Fibroblast of skin of right biceps (primary cell): ENCODE data around the gene TNFAIP3.
"Not testable (repeated sequence)": the region's sequence is repeated elsewhere in the genome, so short reads cannot be mapped to it uniquely, and the experiment has no call there.

Experiments used
- DNase-seq: peaks from one replicate; pipeline ENCODE4 v3.0.0-alpha.2; 2013

The TNFAIP3 gene

GRCh38 chr6:137866914-137867684, at the start of gene TNFAIP3:
TNFAIP3 (plus strand) TSS chr6:137867259; CDS start chr6:137871228, 3,969 bp downstream.
- peak; percentile 93 for DNase-seq

- DNase-seq, result no peak
Observed at GRCh38 chr6:137818440-137818839, 48.6 kb upstream of the TNFAIP3 start.

GRCh38 chr6:137819740-137820139, 47.3 kb upstream of the TNFAIP3 start:
- DNase-seq, result no peak

GRCh38 chr6:137820425-137820824, 46.6 kb upstream of the TNFAIP3 start:
- peak; percentile 54 for DNase-seq

- peak; percentile 50 for DNase-seq
Observed at GRCh38 chr6:137820952-137821351, 46.1 kb upstream of the TNFAIP3 start.

- DNase-seq, result no peak
Observed at GRCh38 chr6:137821491-137821890, 45.6 kb upstream of the TNFAIP3 start.

DNA sequence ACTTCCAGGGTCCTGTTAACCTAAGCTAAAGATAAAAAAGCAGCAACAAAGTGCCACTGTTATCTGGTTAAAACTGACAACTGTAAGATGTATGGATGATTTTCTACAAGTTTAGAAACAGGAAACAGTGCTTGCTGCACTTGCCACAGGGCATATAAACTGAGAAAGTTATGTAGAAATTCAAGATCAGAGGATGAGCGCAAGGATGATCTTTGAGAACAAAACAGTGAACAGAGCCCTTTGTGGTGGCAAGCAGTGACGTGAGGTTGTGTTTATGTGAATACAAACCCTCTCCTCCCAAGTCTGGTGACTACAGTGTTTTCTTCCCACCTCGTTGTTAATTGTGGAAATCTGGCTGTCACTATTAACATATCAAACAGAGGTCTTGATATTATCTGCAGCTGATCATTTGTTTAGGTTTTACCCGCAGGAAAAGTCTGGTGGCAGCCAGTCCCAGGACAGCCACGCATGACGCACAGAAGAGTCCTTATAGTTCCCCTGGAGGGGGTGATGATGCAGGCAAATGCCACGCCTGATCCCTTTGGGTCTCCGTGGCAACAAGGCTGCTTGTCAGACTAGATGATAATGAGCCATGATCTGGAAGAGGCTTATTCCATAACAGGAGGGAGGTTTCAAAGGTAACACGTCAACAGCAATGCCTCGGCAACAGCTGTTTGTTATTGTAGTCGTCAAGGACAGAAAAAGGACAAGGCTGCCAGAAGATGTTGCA, 43.1 kb upstream of the TNFAIP3 start:
- DNase-seq, result peak; percentile 82

- no peak for DNase-seq
Observed at GRCh38 chr6:137824556-137824879, 42.5 kb upstream of the TNFAIP3 start.

DNA sequence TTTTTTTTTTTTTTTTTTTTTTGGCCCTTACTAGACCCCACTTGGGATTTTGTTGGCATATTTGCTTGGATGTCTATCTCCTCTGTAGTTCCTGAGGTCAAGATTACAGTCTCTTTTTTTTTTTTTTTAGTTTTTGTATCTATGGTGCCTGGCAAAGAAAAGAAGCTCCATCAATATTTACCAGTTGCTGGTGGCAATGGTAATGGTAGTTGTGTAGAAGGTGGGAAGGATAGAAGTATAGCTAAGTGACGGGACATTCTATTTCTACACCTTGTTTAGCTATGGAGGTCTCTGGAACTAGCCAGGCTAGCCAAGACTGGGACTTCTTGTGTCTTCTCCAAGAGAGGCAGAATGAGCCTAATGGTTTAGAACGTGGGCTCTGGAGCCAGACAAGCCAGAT, 42.2 kb upstream of the TNFAIP3 start:
- DNase-seq, result no peak

DNA sequence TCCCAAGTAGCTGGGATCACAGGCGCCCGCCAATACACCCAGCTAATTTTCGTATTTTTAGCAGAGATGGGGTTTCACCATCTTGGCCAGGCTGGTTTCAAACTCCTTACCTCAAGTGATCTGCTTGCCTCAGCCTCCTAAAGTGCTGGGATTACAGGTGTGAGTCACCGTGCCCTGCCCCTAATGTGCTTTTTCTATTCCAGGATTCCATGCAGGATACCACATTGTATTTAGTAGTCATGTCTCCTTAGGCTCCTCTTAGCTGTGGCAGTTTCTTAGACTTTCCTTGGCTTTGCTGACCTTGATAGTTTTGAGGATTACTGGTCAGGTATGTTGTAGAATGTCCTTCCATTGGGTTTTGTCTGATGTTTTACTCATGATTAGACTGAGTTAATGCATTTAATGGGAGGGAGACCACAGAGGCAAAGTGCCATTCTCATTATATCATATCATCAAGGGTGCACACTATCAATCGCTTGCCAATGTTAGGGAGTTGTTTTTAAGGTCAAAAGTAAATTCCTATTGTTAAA, 39.6 kb upstream of the TNFAIP3 start:
- peak; percentile 34 for DNase-seq

DNA sequence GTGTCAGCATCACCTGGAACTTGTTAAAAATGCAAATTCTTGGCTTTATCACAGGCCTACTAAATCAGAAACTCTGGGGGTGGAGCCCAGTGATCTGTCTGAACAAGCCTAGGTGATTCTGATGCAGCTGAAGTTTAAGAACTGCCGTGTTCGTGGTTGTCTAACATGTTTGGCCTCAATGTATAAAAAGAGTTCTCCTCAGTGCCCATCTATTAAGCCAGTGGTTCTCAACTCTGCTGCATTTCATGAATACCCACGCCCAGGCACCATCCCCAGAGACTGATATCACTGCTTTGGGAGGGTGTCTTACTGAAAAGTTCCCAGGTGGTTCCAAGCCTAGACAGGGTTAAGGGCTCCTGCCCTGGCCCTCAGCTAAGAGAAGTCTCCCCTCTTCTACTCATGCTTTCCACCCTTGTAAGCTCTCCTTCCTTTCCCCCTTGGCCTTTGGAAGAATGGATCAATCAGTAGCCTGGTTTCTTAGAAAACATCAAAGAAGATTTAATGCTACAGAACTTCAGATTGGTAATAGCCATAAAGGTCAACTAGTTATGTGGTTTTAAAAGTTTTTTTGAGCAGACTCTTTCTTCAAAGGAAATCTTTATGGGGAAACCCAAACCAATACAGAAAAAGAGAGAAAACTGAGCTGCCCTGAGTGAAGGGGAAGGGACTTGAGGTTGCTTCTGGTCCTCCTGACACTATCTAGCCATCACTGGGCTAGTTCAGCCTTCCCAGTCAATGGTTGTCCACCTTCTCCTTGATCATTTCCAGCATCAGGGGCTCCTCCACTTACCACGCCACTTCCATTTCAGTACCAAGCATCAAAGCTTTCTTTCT, 38.9 kb upstream of the TNFAIP3 start:
- DNase-seq, result no peak

GRCh38 chr6:137829641-137830083, 37.4 kb upstream of the TNFAIP3 start:
- DNase-seq, result peak; percentile 83

- DNase-seq, result no peak
Observed at GRCh38 chr6:137830511-137830911, 36.5 kb upstream of the TNFAIP3 start.

DNA sequence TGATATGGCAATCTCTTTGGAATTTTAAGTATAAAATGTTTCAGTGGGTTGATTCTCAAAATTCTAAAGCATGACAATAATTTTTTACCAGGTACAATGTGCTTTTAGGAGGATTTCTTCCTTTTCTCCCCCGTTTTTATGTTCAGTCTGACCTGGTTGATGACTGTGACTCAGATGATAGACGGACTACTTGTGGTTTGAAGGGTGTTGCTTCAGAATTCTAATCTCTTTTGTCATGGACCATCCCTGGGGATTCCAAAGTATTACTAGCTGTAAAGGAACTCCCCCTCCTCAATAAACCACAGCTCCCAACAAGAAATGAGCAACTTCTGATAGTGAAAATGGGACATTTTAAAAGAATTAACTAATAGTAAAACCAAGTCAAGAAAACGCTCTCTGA, 34.9 kb upstream of the TNFAIP3 start:
- peak; percentile 97 for DNase-seq

GRCh38 chr6:137834508-137834907, 32.6 kb upstream of the TNFAIP3 start:
- no peak for DNase-seq

GRCh38 chr6:137836788-137837187, 30.3 kb upstream of the TNFAIP3 start:
- DNase-seq, result no peak

GRCh38 chr6:137838090-137838489, 29.0 kb upstream of the TNFAIP3 start:
- DNase-seq, result not testable (repeated sequence)

DNA sequence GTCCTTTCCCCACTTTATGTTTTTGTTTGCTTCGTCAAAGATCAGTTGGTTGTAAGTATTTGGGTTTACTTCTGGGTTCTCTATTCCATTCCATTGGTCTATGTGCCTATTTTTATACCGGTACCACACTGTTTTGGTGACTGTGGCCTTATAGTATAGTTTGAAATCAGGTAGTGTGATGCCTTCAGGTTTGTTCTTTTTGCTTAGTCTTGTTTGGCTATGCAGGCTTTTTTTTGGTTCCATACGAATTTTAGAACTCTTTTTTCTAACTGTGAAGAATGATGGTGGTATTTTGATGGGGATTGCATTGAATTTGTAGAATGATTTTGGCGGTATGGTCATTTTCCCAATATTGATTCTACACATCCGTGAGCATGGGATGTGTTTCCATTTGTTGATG, 28.5 kb upstream of the TNFAIP3 start:
- DNase-seq, result not testable (repeated sequence)

DNA sequence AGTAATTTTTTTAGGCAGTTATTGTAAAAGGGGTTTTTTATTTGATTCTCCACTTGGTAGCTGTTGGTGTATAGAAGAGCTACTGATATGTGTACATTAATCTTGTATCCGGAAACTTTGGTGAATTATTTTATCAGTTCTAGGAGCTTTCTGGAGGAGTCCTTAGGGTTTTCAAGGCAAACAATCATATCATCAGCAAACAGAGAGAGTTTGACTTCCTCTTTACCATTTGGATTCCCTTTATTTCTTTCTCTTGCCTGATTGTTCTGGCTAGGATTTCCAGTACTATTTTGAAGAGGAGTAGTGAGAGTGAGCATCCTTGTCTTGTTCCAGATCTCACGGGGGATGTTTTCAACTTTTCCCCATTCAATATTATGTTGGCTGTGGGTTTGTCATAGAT, 28.0 kb upstream of the TNFAIP3 start:
- no peak for DNase-seq

- DNase-seq, result no peak
Observed at GRCh38 chr6:137840252-137840651, 26.8 kb upstream of the TNFAIP3 start.

- no peak for DNase-seq
Observed at GRCh38 chr6:137843211-137843610, 23.8 kb upstream of the TNFAIP3 start.

DNA sequence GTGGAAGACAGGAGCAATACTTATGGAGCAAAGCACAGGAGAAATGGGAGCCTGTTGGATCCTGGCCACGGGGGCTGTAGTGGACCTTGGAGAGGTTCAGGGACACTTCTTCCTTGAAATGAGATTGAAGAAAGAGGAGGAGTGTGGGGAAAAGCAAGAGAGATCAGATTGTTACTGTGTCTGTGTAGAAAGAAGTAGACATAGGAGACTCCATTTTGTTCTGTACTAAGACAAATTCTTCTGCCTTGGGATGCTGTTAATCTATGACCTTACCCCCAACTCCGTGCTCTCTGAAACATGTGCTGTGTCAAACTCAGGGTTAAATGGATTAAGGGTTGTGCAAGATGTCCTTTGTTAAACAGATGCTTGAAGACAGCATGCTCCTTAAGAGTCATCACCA, 22.7 kb upstream of the TNFAIP3 start:
- not testable (repeated sequence) for DNase-seq

DNA sequence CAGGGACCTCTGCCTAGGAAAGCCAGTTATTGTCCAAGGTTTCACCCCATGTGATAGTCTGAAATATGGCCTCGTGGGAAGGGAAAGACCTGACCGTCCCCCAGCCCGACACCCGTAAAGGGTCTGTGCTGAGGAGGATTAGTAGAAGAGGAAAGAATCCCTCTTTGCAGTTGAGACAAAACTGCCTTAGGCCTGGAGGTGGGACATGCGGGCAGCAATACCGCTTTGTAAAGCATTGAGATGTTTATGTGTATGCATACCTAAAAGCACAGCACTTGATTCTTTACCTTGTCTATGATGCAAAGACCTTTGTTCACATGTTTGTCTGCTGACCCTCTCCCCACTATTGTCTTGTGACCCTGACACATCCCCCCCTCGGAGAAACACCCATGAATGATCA, 22.3 kb upstream of the TNFAIP3 start:
- DNase-seq, result not testable (repeated sequence)
